ENCODE data around the gene ACO1. TPM values are rescaled to one million over a fixed set of nuclear protein-coding genes. Genes with fewer than 3 reads are reported as not detected.

The ACO1 gene
- polyA plus RNA-seq, 1 donor (not counting 4 experiments of a cell fraction or from before 2014, with no cell fraction given): 29.2 TPM

GRCh38 chr9:32380944-32381343 is 3.5 kb upstream of the ACO1 start:
- Histone ChIP-seq H3K27me3 (ENCODE audit: control insufficient read depth, extremely low read depth, insufficient read depth, low read length) (peaks cover 9% of the 10 kb centered on the region), H3K79me2 (ENCODE audit: control insufficient read depth, insufficient read depth, low read length) (peaks cover 5% of the 10 kb centered on the region), H3K9me1 (ENCODE audit: control insufficient read depth, extremely low read depth, insufficient read depth, low read length) (no peaks in the 10 kb centered on the region), H3K36me3 (ENCODE audit: control insufficient read depth in 2 of 2, extremely low read depth in 1 of 2, insufficient read depth in 2 of 2, low read length in 2 of 2) (no peaks in the 10 kb centered on the region), H3K9ac (ENCODE audit: control insufficient read depth, extremely low read depth, insufficient read depth, low read length) (no peak overlapping the region), H3K27ac (ENCODE audit: control insufficient read depth, insufficient read depth, low read length) (no peak overlapping the region), H3K4me1 (ENCODE audit: control insufficient read depth, extremely low read depth, insufficient read depth, low read length) (peaks cover 7% of the 10 kb centered on the region), H4K20me1 (ENCODE audit: control insufficient read depth, extremely low read depth, insufficient read depth, low read length) (no peaks in the 10 kb centered on the region), H3K4me3 (ENCODE audit: control insufficient read depth in 2 of 3, extremely low read depth in 1 of 3, insufficient read depth in 2 of 3, low read depth in 1 of 3, low read length in 3 of 3) (no peak overlapping the region), H3K9me3 (ENCODE audit: control insufficient read depth, low read depth, low read length) (no peaks in the 10 kb centered on the region), H2AFZ (ENCODE audit: control insufficient read depth, low read length) (no peak overlapping the region), H3K4me2 (ENCODE audit: control insufficient read depth, extremely low read depth, insufficient read depth, low read depth, low read length) (no peak overlapping the region)
- TF ChIP-seq CTCF (optimal IDR thresholded peaks at IDR 0.05 in 1 of 3, IDR thresholded peaks at IDR 0.05 in 1 of 3, conservative IDR thresholded peaks at IDR 0.05 in 1 of 3; ENCODE audit: extremely low read depth in 1 of 3, insufficient read depth in 2 of 3, low read length in 3 of 3) (no peak), EZH2 (IDR thresholded peaks at IDR 0.05; ENCODE audit: low read length) (no peak)
- DNase-seq (ENCODE audit: low read depth, low spot score) (no peak), FAIRE-seq (no peak)
- dilution Hi-C loops (cut with MboI; ENCODE audit: extremely low pct_ligation_motif_present, low sequenced_read_pairs): no loop called here

DNA sequence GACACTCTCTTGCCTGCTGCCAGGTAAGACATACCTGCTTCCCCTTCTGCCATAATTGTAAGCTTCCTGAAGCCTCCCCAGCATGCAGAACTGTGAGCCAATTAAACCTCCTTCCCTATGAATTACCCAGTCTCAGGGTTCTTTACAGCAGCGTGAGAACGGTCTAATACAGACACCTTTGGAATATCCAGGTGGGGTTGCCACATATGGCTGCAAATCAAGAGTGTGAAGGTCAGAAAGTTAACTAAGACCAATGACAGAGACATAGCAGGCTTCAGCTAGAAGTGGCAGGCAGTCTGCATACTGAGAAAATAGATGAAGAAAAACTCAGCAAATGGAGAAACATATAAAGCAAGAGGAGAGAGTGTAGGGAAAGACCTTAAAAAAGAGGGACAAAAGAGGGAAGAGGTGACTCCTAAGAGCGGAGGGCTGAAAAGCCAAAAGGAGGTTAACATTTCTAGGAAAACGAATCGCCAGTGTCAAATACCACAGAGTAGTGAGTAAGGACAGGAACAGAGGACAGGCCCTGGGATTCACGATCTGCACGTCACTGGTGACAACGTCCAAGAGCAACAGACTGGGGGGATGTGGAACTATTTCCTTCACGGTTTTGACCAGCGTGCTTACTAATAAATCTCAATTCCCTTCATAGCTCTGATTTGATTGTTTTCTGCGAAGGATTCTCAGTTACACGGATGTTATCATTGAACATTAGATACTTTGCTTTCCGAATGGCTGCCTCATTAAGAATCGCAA is 1.7 kb upstream of the ACO1 start:
- H3K27me3 ChIP-seq (ENCODE audit: control insufficient read depth, extremely low read depth, insufficient read depth, low read length): peaks cover 9% of the 10 kb centered on the region
- H3K4me1 ChIP-seq (ENCODE audit: control insufficient read depth, extremely low read depth, insufficient read depth, low read length): peaks cover 7% of the 10 kb centered on the region
- H3K9me3 ChIP-seq (ENCODE audit: control insufficient read depth, low read depth, low read length): no peaks in the 10 kb centered on the region
- H4K20me1 ChIP-seq (ENCODE audit: control insufficient read depth, extremely low read depth, insufficient read depth, low read length): no peaks in the 10 kb centered on the region
- FAIRE-seq (peak; percentile 23), DNase-seq (ENCODE audit: low read depth, low spot score) (no peak)
- no peak overlapping the region for H3K27ac ChIP-seq (ENCODE audit: control insufficient read depth, insufficient read depth, low read length)
- no peaks in the 10 kb centered on the region for H3K9me1 ChIP-seq (ENCODE audit: control insufficient read depth, extremely low read depth, insufficient read depth, low read length)
- dilution Hi-C loops (cut with MboI; ENCODE audit: extremely low pct_ligation_motif_present, low sequenced_read_pairs): no loop called here
- H3K4me2 ChIP-seq (ENCODE audit: control insufficient read depth, extremely low read depth, insufficient read depth, low read depth, low read length): no peak overlapping the region
- no peak overlapping the region for H3K4me3 ChIP-seq (ENCODE audit: control insufficient read depth in 2 of 3, extremely low read depth in 1 of 3, insufficient read depth in 2 of 3, low read depth in 1 of 3, low read length in 3 of 3)
- H3K79me2 ChIP-seq (ENCODE audit: control insufficient read depth, insufficient read depth, low read length): peaks cover 5% of the 10 kb centered on the region
- no peak overlapping the region for H3K9ac ChIP-seq (ENCODE audit: control insufficient read depth, extremely low read depth, insufficient read depth, low read length)
- no peak for TF ChIP-seq EZH2 (IDR thresholded peaks at IDR 0.05; ENCODE audit: low read length)
- TF ChIP-seq CTCF (optimal IDR thresholded peaks at IDR 0.05 in 1 of 3, IDR thresholded peaks at IDR 0.05 in 1 of 3, conservative IDR thresholded peaks at IDR 0.05 in 1 of 3; ENCODE audit: extremely low read depth in 1 of 3, insufficient read depth in 2 of 3, low read length in 3 of 3): no peak
- no peak overlapping the region for H2AFZ ChIP-seq (ENCODE audit: control insufficient read depth, low read length)
- no peaks in the 10 kb centered on the region for H3K36me3 ChIP-seq (ENCODE audit: control insufficient read depth in 2 of 2, extremely low read depth in 1 of 2, insufficient read depth in 2 of 2, low read length in 2 of 2)

All from keratinocyte (primary cell).